Activated CD4-positive, alpha-beta memory T cell treated with anti-CD3 and anti-CD28 coated beads for 36 hours (primary cell): ENCODE measurements around the gene ANKRD44. TPM values are rescaled to one million over a fixed set of nuclear protein-coding genes. Genes with fewer than 3 reads are reported as not detected.
"Not testable (repeated sequence)": the region's sequence is repeated elsewhere in the genome, so short reads cannot be mapped to it uniquely, and the experiment has no call there.

Experiments used
- CTCF ChIA-PET: fragments of 350-600 bp; sonication (Branson Sonifier 250); formaldehyde crosslinking; loops from one replicate; lab custom pipeline; 2021; ENCODE audit warnings: antibody characterized with exemption, inconsistent platforms; lab: Charles Lee
- POLR2A ChIA-PET: fragments of 350-600 bp; sonication (Branson Sonifier 250); formaldehyde crosslinking; loops from one replicate; lab custom pipeline; 2021; ENCODE audit warnings: antibody characterized with exemption; lab: Charles Lee
- DNase-seq: peaks from one replicate; pipeline ENCODE4 v3.0.0-alpha.2; 2020
- H3K27ac Mint-ChIP-seq: one replicate; pipeline ENCODE4 v1.8.0; 2021; ENCODE audit warnings: mixed read lengths
- H3K27me3 Mint-ChIP-seq: one replicate; pipeline ENCODE4 v1.8.0; 2021; ENCODE audit warnings: mixed read lengths
- H3K36me3 Mint-ChIP-seq: one replicate; pipeline ENCODE4 v1.8.0; 2021; ENCODE audit warnings: mixed read lengths
- H3K4me1 Mint-ChIP-seq: one replicate; pipeline ENCODE4 v1.8.0; 2021; ENCODE audit warnings: low read depth, mixed read lengths
- H3K4me3 Mint-ChIP-seq: one replicate; pipeline ENCODE4 v1.8.0; 2021; ENCODE audit warnings: mild to moderate bottlenecking, mixed read lengths
- H3K9me3 Mint-ChIP-seq: one replicate; pipeline ENCODE4 v1.8.0; 2021; ENCODE audit warnings: mixed read lengths
- intact Hi-C: fragments of 100-400 bp; cut with micrococcal nuclease; formaldehyde crosslinking; loops from one replicate; pipeline ENCODE4 v1.15.1; 2023
- total RNA-seq, 2 experiments: library from RNA; stranded (reverse); gene quantifications; one replicate each; pipeline ENCODE4 v1.2.3, GENCODE V29; 2021

ANKRD44 gene
- total RNA-seq, 2 experiments from 2014 or later = 123 to 125 TPM

DNA sequence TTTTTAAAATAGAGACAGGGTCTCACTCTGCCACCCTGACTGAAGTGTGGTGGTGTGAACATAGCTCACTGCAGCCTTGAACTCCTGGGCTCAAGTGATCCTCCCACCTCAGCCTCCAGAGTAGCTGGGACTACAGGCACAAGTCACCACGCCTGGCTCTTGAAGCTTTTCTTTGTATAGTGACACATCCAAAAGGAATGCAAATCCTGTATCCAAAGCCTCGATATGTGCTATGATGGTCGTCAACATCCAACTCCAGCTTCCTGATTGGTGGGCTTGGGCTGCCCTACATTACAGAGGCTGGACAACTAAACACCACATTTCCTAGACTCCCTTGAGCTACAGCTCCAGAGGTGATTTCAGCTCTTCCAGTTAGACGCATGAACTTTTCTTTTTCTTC is 282.4 kb downstream of the ANKRD44 start:
- ChIA-PET POLR2A (interaction anchor here (1.5 kb wide), 1 partner anchor 9 kb away, joined by 4 read pairs; no protein-coding TSS in a partner anchor), CTCF (interaction anchor here (0.8 to 1.3 kb wide), 3 partner anchors 17 to 350 kb away, joined by 3 to 4 read pairs (median 3); no protein-coding TSS in a partner anchor)
- Mint-ChIP-seq H3K4me3 (no peak overlapping the region), H3K27ac (peak overlapping the region; percentile 7), H3K4me1 (peaks cover 12% of the 10 kb centered on the region), H3K9me3 (no peaks in the 10 kb centered on the region), H3K36me3 (peaks cover 58% of the 10 kb centered on the region), H3K27me3 (no peaks in the 10 kb centered on the region)
- intact Hi-C loops = no loop called here
- DNase-seq = no peak

DNA sequence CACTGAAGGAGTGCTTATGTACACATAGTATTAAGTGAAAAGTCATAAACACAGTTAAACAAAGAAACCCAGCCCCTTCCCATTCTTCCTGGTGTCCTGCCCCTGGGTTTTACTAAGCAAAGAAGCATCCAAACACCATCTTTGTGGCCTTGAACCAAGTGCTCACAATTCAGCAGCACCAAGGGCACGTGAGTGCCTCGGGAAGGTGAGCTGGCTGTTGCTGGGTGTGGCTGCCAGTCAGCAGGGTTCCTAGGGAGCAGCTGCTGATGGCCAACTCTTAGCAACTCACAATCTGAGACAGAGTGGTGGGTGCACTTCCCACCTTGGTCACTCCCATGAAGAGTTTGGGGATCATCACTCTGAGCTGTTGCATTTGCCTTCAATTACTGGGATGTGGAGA is 286.4 kb downstream of the ANKRD44 start:
- Mint-ChIP-seq H3K36me3 (peaks cover 60% of the 10 kb centered on the region), H3K9me3 (no peaks in the 10 kb centered on the region), H3K4me3 (no peak overlapping the region), H3K4me1 (no peaks in the 10 kb centered on the region), H3K27me3 (no peaks in the 10 kb centered on the region), H3K27ac (no peak overlapping the region)
- DNase-seq = no peak
- intact Hi-C loops = no loop called here
- CTCF ChIA-PET = interaction anchor here (0.6 kb wide), 1 partner anchor 18 kb away, joined by 3 read pairs; no protein-coding TSS in a partner anchor
- POLR2A ChIA-PET = no interaction called here

DNA sequence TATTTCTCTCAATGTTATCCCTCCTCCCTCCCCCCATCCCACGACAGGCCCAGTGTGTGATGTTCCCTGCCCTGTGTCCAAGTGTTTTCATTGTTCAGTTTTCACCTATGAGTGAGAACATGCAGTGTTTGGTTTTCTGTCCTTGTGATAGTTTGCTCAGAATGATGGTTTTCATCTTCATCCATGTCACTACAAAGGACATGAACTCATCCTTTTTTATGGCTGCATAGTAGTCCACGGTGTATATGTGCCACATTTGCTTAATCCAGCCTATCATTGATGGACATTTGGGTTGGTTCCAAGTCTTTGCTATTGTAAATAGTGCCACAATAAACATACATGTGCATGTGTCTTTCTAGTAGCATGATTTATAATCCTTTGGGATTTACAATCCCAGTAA is 289.7 kb downstream of the ANKRD44 start:
- H3K4me3 Mint-ChIP-seq, H3K27ac Mint-ChIP-seq, H3K27me3 Mint-ChIP-seq, H3K9me3 Mint-ChIP-seq, POLR2A ChIA-PET, DNase-seq, H3K4me1 Mint-ChIP-seq, intact Hi-C loops: not testable (repeated sequence)
- H3K36me3 Mint-ChIP-seq = peaks cover 42% of the 10 kb centered on the region
- CTCF ChIA-PET = interaction anchor here (1.6 kb wide), 1 partner anchor 10 kb away, joined by 6 read pairs; no protein-coding TSS in a partner anchor

DNA sequence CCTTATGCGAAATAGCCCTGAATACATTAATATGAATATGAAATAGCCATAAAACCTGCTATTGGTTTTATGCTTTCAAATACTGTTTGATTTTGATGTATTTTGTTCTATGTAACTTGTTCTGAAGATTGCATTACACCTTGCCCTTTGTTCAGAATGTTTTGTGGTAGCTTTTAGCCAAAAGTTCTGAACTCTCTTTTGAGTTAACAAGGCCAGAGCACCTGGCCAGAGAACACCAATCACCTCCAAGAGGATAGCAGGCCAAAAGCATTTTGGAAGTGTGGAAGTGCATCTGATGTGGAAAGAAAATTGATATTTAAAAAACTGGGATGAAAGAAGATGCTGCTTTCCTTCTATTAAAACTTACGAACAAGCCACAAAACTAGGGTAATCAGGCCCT is 297.5 kb downstream of the ANKRD44 start:
- intact Hi-C loops = loop anchor here (5.0 kb wide), 1 partner anchor 79 kb away; no protein-coding TSS in a partner anchor
- H3K4me1 Mint-ChIP-seq = no peaks in the 10 kb centered on the region
- H3K4me3 Mint-ChIP-seq = no peak overlapping the region
- ChIA-PET CTCF (interaction anchor here (0.8 to 1.5 kb wide), 4 partner anchors 9 to 262 kb away, joined by 3 to 5 read pairs (median 3); no protein-coding TSS in a partner anchor), POLR2A (no interaction called here)
- no peak overlapping the region for H3K27ac Mint-ChIP-seq
- peaks cover 15% of the 10 kb centered on the region for H3K36me3 Mint-ChIP-seq
- H3K9me3 Mint-ChIP-seq = no peaks in the 10 kb centered on the region
- H3K27me3 Mint-ChIP-seq = no peaks in the 10 kb centered on the region
- no peak for DNase-seq

DNA sequence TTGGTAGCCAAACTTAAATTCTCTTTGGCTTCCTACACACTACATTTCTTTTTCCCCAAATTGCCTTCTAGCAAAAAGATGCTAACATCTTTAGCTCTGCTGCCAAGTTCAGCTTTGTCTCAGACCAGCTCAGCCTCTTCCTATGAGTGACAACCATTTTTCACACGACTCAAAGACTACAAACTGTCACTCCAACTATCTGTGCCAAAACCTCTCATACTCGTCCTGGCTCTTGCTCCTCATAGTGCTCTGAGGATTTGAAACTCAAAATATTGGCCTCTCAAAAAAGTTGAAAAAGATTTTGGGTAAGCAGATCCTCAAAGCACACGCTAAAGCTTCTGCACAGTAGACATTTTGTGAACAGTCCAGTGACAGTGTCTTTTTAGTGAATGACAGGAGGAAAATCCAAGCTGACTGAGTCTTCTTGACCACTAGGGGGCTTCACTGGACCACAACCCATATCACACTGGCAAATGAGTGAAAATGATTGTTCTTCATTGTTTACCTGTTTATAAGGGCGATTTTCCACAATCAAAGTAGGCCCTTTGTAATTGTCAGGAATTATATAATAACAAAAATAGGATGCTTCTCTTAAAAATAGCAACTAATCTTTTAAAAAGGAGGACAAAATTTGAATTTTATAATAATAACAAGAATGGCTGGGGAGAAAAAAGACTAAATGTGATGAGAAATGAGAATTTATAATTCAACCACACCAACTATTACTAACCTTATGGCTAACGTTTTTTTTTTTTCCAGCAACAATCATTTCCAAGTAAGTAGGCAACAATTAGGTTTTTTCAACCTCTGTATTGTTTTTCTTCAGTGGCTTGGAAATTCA is 298.6 kb downstream of the ANKRD44 start:
- POLR2A ChIA-PET = interaction anchor here (0.9 kb wide), 1 partner anchor 85 kb away, joined by 3 read pairs; no protein-coding TSS in a partner anchor

DNA sequence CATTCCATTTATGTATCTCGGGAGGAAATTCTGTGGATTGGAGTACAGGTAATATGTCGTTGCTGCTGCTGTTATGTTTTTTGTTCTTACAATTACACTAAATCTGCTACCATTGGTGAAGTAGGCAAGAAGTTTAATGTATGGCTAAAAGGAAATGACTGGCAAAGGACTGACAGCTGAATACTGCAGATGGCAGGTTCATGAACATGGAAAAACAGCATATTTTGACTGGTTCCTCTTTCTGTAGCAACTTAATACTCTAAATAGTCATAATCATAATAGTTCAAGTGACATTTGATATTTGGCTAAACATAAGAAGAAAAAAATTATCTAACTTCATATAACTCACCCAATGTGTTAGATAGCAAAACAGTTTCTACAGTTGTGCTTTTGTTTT is 299.6 kb downstream of the ANKRD44 start:
- H3K27me3 Mint-ChIP-seq = no peaks in the 10 kb centered on the region
- POLR2A ChIA-PET = interaction anchor here (0.9 kb wide), 1 partner anchor 84 kb away, joined by 3 read pairs; no protein-coding TSS in a partner anchor
- DNase-seq = no peak
- no peak overlapping the region for H3K27ac Mint-ChIP-seq
- peaks cover 22% of the 10 kb centered on the region for H3K36me3 Mint-ChIP-seq
- H3K4me3 Mint-ChIP-seq = no peak overlapping the region
- CTCF ChIA-PET = interaction anchor here (0.8 to 1.7 kb wide), 8 partner anchors 8 to 346 kb away, joined by 3 to 8 read pairs (median 4); no protein-coding TSS in a partner anchor
- H3K4me1 Mint-ChIP-seq = no peaks in the 10 kb centered on the region
- no peaks in the 10 kb centered on the region for H3K9me3 Mint-ChIP-seq
- intact Hi-C loops = loop anchor here (5.0 kb wide), 1 partner anchor 81 kb away; no protein-coding TSS in a partner anchor

More for the DNA sequence above, 298.6 kb downstream of the ANKRD44 start:
- H3K36me3 Mint-ChIP-seq = peaks cover 21% of the 10 kb centered on the region
- H3K27me3 Mint-ChIP-seq = no peaks in the 10 kb centered on the region
- DNase-seq = peak; percentile 20
- peak overlapping the region; percentile 26 for H3K27ac Mint-ChIP-seq
- intact Hi-C loops = loop anchor here (1.0 to 5.0 kb wide), 3 partner anchors 80 to 366 kb away; no protein-coding TSS in a partner anchor
- no peak overlapping the region for H3K4me3 Mint-ChIP-seq
- no peaks in the 10 kb centered on the region for H3K9me3 Mint-ChIP-seq
- no peaks in the 10 kb centered on the region for H3K4me1 Mint-ChIP-seq
- CTCF ChIA-PET = interaction anchor here (0.7 to 1.7 kb wide), 14 partner anchors 8 to 366 kb away, joined by 3 to 8 read pairs (median 4); no protein-coding TSS in a partner anchor

DNA sequence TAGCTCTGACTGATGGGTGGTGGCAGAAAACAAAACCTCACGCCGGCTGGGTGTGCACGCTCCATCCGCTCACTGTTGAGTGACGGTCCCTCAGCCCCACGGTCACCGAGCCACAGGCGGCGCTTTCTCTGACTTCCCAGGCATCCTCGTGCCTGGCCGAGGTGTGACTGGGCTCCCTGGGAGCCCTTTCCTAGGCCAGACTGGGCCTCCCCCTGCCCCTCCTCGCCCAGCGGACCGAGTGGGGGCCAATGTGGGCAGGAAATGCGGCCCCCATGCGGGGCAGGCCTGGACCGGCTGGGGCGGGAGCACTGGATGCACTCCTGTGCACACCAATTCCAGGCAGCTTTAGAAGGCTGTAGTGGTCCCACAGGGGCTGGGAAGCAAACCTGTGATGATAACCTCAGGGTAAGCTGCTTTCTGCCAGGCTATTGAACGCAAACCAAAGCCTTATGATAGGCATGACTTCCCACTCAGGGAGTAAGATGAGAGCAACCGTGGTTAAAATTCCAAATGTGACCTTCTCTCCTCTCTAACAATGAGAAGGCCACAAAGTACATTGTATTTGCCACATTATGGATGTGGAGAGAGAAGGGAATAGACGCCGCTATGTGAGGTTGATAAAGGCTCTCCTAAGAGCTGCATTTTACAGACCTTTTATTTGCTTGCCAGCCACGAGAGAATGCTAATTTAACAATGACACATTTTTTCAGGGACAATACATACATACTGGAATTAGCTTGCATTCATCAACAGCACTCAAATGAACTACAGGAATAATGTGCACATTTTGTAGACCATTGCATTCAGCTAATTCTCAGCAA is 300.2 kb downstream of the ANKRD44 start:
- no peaks in the 10 kb centered on the region for H3K27me3 Mint-ChIP-seq
- no peak for DNase-seq
- no peak overlapping the region for H3K4me3 Mint-ChIP-seq
- H3K9me3 Mint-ChIP-seq = no peaks in the 10 kb centered on the region
- no peaks in the 10 kb centered on the region for H3K4me1 Mint-ChIP-seq
- H3K36me3 Mint-ChIP-seq = peaks cover 25% of the 10 kb centered on the region
- intact Hi-C loops = loop anchor here (5.0 kb wide), 1 partner anchor 82 kb away; no protein-coding TSS in a partner anchor
- POLR2A ChIA-PET = no interaction called here
- no peak overlapping the region for H3K27ac Mint-ChIP-seq
- CTCF ChIA-PET = interaction anchor here (0.8 to 1.7 kb wide), 4 partner anchors 10 to 158 kb away, joined by 3 to 8 read pairs (median 5); no protein-coding TSS in a partner anchor

DNA sequence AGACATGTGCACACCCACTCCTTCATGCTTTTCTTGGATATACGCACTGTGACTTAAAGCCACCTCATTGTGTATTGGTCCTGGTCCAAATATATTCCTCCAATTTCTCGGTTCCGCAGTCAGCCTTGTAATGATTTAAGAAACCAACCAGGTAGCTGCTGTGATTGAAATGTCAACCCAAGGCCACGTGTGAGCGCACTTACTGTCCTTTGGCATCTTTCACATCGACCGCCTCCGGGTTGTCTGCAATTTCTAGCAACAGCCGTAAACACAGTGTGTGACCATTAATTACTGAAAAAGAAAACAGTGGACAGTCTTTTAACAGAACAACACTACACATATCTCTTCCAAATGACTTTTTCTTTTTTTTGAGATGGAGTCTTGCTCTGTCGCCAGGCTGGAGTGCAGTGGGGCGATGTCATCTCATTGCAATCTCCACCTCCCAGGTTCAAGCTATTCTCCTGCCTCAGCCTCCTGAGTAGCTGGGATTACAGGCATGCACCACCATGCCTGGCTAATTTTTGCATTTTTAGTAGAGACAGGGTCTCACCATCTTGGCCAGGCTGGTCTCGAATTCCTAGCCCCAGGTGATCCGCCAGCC is 301.7 kb downstream of the ANKRD44 start:
- H3K4me1 Mint-ChIP-seq, intact Hi-C loops, H3K4me3 Mint-ChIP-seq, DNase-seq, CTCF ChIA-PET, H3K27me3 Mint-ChIP-seq, POLR2A ChIA-PET, H3K27ac Mint-ChIP-seq, H3K9me3 Mint-ChIP-seq: not testable (repeated sequence)
- H3K36me3 Mint-ChIP-seq = peaks cover 30% of the 10 kb centered on the region

DNA sequence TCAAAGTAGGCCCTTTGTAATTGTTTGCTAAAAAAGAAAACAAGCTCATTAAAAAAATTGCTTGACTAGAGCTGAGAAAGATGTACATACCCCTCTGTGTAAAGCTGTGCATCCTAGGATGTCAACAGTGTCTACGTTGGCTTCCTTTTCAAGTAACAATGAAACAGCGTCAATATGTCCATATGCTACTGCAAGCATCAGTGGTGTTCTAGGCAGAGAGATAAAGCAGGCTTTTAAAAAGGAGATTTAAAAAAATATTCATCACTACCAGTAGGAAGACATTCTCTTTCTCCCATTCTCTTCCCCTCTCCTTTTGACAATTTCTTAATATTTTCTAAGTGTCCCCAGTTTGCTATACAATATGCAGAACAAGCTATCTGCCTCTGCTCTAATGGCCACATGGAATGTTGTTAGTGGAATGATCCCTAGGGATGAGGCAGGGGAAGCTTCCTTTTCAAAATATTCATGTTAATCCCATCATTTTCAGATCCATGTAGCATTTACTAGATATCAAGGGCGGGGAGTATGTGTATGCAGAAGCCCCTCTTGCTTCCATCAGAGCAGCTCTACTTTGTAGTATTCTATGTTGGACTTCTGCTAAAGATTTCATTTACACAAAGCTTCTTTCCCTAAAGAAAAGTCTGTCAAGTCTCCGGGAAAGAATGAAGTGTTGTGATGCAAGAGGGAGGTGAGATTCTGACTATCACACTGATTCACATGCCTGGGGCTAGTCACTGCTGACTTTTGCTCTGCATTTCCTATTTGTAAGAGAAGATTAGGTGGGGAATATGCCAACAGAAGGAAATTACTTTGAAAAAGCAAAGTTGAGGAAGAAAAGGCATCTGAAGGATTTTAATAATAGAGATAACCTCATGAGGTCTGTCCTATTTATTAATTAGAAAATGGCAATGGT is 302.6 kb downstream of the ANKRD44 start:
- no peak overlapping the region for H3K4me3 Mint-ChIP-seq
- H3K9me3 Mint-ChIP-seq = no peaks in the 10 kb centered on the region
- no peak overlapping the region for H3K27ac Mint-ChIP-seq
- intact Hi-C loops = no loop called here
- no peaks in the 10 kb centered on the region for H3K4me1 Mint-ChIP-seq
- no peak for DNase-seq
- CTCF ChIA-PET = no interaction called here
- H3K27me3 Mint-ChIP-seq = no peaks in the 10 kb centered on the region
- H3K36me3 Mint-ChIP-seq = peaks cover 30% of the 10 kb centered on the region
- POLR2A ChIA-PET = no interaction called here

DNA sequence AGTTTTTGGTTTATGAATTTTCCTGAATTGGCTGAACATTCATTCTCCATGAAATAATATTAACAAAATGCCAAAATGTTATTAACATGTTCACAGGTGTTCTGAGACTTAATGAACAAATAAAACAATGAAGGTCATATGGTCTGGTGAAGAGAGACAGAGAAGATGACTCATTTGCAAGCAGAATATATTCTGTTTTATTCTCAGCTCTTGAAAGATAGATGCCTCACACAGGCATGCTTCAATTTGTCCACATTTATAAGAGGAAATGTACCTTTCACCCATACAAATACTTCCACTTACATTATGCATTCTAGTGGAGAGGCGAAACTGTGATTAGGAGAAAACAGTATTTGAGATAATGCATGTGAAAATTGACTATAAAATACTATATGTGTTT is 308.7 kb downstream of the ANKRD44 start:
- Mint-ChIP-seq H3K27ac (no peak overlapping the region), H3K27me3 (no peaks in the 10 kb centered on the region), H3K4me3 (no peak overlapping the region), H3K4me1 (peaks cover 2% of the 10 kb centered on the region), H3K9me3 (no peaks in the 10 kb centered on the region), H3K36me3 (peaks cover 34% of the 10 kb centered on the region)
- POLR2A ChIA-PET = no interaction called here
- CTCF ChIA-PET = no interaction called here
- intact Hi-C loops = no loop called here
- no peak for DNase-seq
